ENCODE data around the gene BNC2.
"Not testable (repeated sequence)": the region's sequence is repeated elsewhere in the genome, so short reads cannot be mapped to it uniquely, and the experiment has no call there.

BNC2 gene

GRCh38 chr9:16521868-16522411 lies 348.5 kb downstream of the BNC2 start:
- in situ Hi-C loops (cut with MboI; ENCODE audit: low sequenced_read_pairs), result no loop called here

GRCh38 chr9:16519001-16519400 lies 351.5 kb downstream of the BNC2 start:
- in situ Hi-C loops (cut with MboI; ENCODE audit: low sequenced_read_pairs), result no loop called here

- in situ Hi-C loops (cut with MboI; ENCODE audit: low sequenced_read_pairs), result no loop called here
These were observed 353.6 kb downstream of the BNC2 start for GRCh38 chr9:16516891-16517290.

GRCh38 chr9:16515879-16516301 lies 354.6 kb downstream of the BNC2 start:
- in situ Hi-C loops (cut with MboI; ENCODE audit: low sequenced_read_pairs), result no loop called here

- in situ Hi-C loops (cut with MboI; ENCODE audit: low sequenced_read_pairs), result no loop called here
These were observed 355.3 kb downstream of the BNC2 start for GRCh38 chr9:16515207-16515606.

GRCh38 chr9:16514131-16514530 lies 356.3 kb downstream of the BNC2 start:
- in situ Hi-C loops (cut with MboI; ENCODE audit: low sequenced_read_pairs), result no loop called here

- in situ Hi-C loops (cut with MboI; ENCODE audit: low sequenced_read_pairs), result no loop called here
These were observed 358.2 kb downstream of the BNC2 start for GRCh38 chr9:16512281-16512680.

GRCh38 chr9:16510482-16510881 lies 360.0 kb downstream of the BNC2 start:
- in situ Hi-C loops (cut with MboI; ENCODE audit: low sequenced_read_pairs), result no loop called here

- in situ Hi-C loops (cut with MboI; ENCODE audit: low sequenced_read_pairs), result no loop called here
These were observed 360.5 kb downstream of the BNC2 start for GRCh38 chr9:16509997-16510396.

GRCh38 chr9:16505199-16505598 lies 365.3 kb downstream of the BNC2 start:
- in situ Hi-C loops (cut with MboI; ENCODE audit: low sequenced_read_pairs), result no loop called here

- in situ Hi-C loops (cut with MboI; ENCODE audit: low sequenced_read_pairs), result no loop called here
These were observed 368.7 kb downstream of the BNC2 start for GRCh38 chr9:16501726-16502125.

- in situ Hi-C loops (cut with MboI; ENCODE audit: low sequenced_read_pairs), result no loop called here
These were observed 369.3 kb downstream of the BNC2 start for GRCh38 chr9:16501141-16501540.

- in situ Hi-C loops (cut with MboI; ENCODE audit: low sequenced_read_pairs), result no loop called here
These were observed 370.1 kb downstream of the BNC2 start for GRCh38 chr9:16500386-16500785.

GRCh38 chr9:16499892-16500291 lies 370.6 kb downstream of the BNC2 start:
- in situ Hi-C loops (cut with MboI; ENCODE audit: low sequenced_read_pairs), result no loop called here

GRCh38 chr9:16496908-16497307 lies 373.6 kb downstream of the BNC2 start:
- in situ Hi-C loops (cut with MboI; ENCODE audit: low sequenced_read_pairs), result no loop called here

- in situ Hi-C loops (cut with MboI; ENCODE audit: low sequenced_read_pairs), result no loop called here
These were observed 382.6 kb downstream of the BNC2 start for GRCh38 chr9:16487915-16488314.

- in situ Hi-C loops (cut with MboI; ENCODE audit: low sequenced_read_pairs), result no loop called here
These were observed 384.7 kb downstream of the BNC2 start for GRCh38 chr9:16485575-16486321.

- in situ Hi-C loops (cut with MboI; ENCODE audit: low sequenced_read_pairs), result no loop called here
These were observed 385.3 kb downstream of the BNC2 start for GRCh38 chr9:16485160-16485559.

GRCh38 chr9:16484744-16485143 lies 385.7 kb downstream of the BNC2 start:
- in situ Hi-C loops (cut with MboI; ENCODE audit: low sequenced_read_pairs), result no loop called here

- in situ Hi-C loops (cut with MboI; ENCODE audit: low sequenced_read_pairs), result no loop called here
These were observed 386.3 kb downstream of the BNC2 start for GRCh38 chr9:16484180-16484579.

- in situ Hi-C loops (cut with MboI; ENCODE audit: low sequenced_read_pairs), result no loop called here
These were observed 387.7 kb downstream of the BNC2 start for GRCh38 chr9:16482764-16483163.

GRCh38 chr9:16480584-16480983 lies 389.9 kb downstream of the BNC2 start:
- in situ Hi-C loops (cut with MboI; ENCODE audit: low sequenced_read_pairs), result not testable (repeated sequence)

GRCh38 chr9:16475996-16476395 lies 394.5 kb downstream of the BNC2 start:
- in situ Hi-C loops (cut with MboI; ENCODE audit: low sequenced_read_pairs), result no loop called here

Data from HL-60/S4 treated with phorbol 12-myristate 13-acetate at 8.2 ng/mL for 4 days and 3 days (cell line).